Activated CD8-positive, alpha-beta memory T cell treated with anti-CD3 and anti-CD28 coated beads, Interleukin-2, amount 50 U/mL, for 1 hour (primary cell): ENCODE results near the gene RUNX3.

Experiments used
- DNase-seq: peaks from one replicate; pipeline ENCODE4 v3.0.0-alpha.2; 2020; ENCODE audit errors: extremely low read depth

Gene RUNX3

GRCh38 chr1:24862775-24863483, 67.1 kb downstream of the RUNX3 start:
- DNase-seq, result no peak

GRCh38 chr1:24861821-24862727, 68.0 kb downstream of the RUNX3 start:
- no peak for DNase-seq

GRCh38 chr1:24860841-24861240, 69.2 kb downstream of the RUNX3 start:
- no peak for DNase-seq

- no peak for DNase-seq
Observed at GRCh38 chr1:24859063-24860010, 70.7 kb downstream of the RUNX3 start.

- DNase-seq, result no peak
Observed at GRCh38 chr1:24858277-24858676, 71.8 kb downstream of the RUNX3 start.

GRCh38 chr1:24857507-24858133, 72.5 kb downstream of the RUNX3 start:
- no peak for DNase-seq

GRCh38 chr1:24856787-24857506, 73.1 kb downstream of the RUNX3 start:
- DNase-seq, result no peak

GRCh38 chr1:24855474-24855873, 74.6 kb downstream of the RUNX3 start:
- no peak for DNase-seq

GRCh38 chr1:24853649-24854048, 76.4 kb downstream of the RUNX3 start:
- no peak for DNase-seq

GRCh38 chr1:24850328-24850920, 79.7 kb downstream of the RUNX3 start:
- DNase-seq, result no peak

- DNase-seq, result no peak
Observed at GRCh38 chr1:24849672-24850295, 80.3 kb downstream of the RUNX3 start.
